ENCODE measurements around the gene IRF2BPL.
A peak's percentile ranks its signal among the peaks of the same experiment; 100 is the strongest.

Gene IRF2BPL

GRCh38 chr14:76997257-76997970 lies 31.1 kb downstream of the IRF2BPL start:
- in situ Hi-C loops (cut with HindIII; ENCODE audit: low pct_unique_long_range_greater_than_20kb, low sequenced_read_pairs), result no loop called here
- no peak for TF ChIP-seq JUND (IDR thresholded peaks at IDR 0.05; ENCODE audit: low read depth)

GRCh38 chr14:76996563-76997146 lies 31.9 kb downstream of the IRF2BPL start:
- no peak for DNase-seq (ENCODE audit: low read depth in 1 of 2, low spot score in 1 of 2)
- TF ChIP-seq JUND (IDR thresholded peaks at IDR 0.05; ENCODE audit: low read depth), result no peak
- in situ Hi-C loops (cut with HindIII; ENCODE audit: low pct_unique_long_range_greater_than_20kb, low sequenced_read_pairs), result no loop called here

More at GRCh38 chr14:76997257-76997970, 31.1 kb downstream of the IRF2BPL start:
- no peak for DNase-seq (ENCODE audit: low read depth in 1 of 2, low spot score in 1 of 2)

- DNase-seq (ENCODE audit: low read depth in 1 of 2, low spot score in 1 of 2), result no peak
- in situ Hi-C loops (cut with HindIII; ENCODE audit: low pct_unique_long_range_greater_than_20kb, low sequenced_read_pairs), result no loop called here
- no peak for TF ChIP-seq JUND (IDR thresholded peaks at IDR 0.05; ENCODE audit: low read depth)
Observed at GRCh38 chr14:76995279-76996035, 33.1 kb downstream of the IRF2BPL start.

GRCh38 chr14:76993752-76994151 lies 34.8 kb downstream of the IRF2BPL start:
- in situ Hi-C loops (cut with HindIII; ENCODE audit: low pct_unique_long_range_greater_than_20kb, low sequenced_read_pairs), result no loop called here
- no peak for DNase-seq (ENCODE audit: low read depth in 1 of 2, low spot score in 1 of 2)
- TF ChIP-seq JUND (IDR thresholded peaks at IDR 0.05; ENCODE audit: low read depth), result no peak

- in situ Hi-C loops (cut with HindIII; ENCODE audit: low pct_unique_long_range_greater_than_20kb, low sequenced_read_pairs), result no loop called here
- no peak for TF ChIP-seq JUND (IDR thresholded peaks at IDR 0.05; ENCODE audit: low read depth)
- no peak for DNase-seq (ENCODE audit: low read depth in 1 of 2, low spot score in 1 of 2)
Observed at GRCh38 chr14:76990084-76990483, 38.4 kb downstream of the IRF2BPL start.

- TF ChIP-seq JUND (IDR thresholded peaks at IDR 0.05; ENCODE audit: low read depth), result no peak
- DNase-seq (ENCODE audit: low read depth in 1 of 2, low spot score in 1 of 2), result peak in 1 of 2 experiments; percentile 54
- in situ Hi-C loops (cut with HindIII; ENCODE audit: low pct_unique_long_range_greater_than_20kb, low sequenced_read_pairs), result no loop called here
Observed at GRCh38 chr14:76987956-76988520, 40.5 kb downstream of the IRF2BPL start.

GRCh38 chr14:76986231-76986565 lies 42.3 kb downstream of the IRF2BPL start:
- no peak for DNase-seq (ENCODE audit: low read depth in 1 of 2, low spot score in 1 of 2)
- in situ Hi-C loops (cut with HindIII; ENCODE audit: low pct_unique_long_range_greater_than_20kb, low sequenced_read_pairs), result no loop called here
- no peak for TF ChIP-seq JUND (IDR thresholded peaks at IDR 0.05; ENCODE audit: low read depth)

GRCh38 chr14:76985540-76986230 lies 42.8 kb downstream of the IRF2BPL start:
- no peak for TF ChIP-seq JUND (IDR thresholded peaks at IDR 0.05; ENCODE audit: low read depth)
- DNase-seq (ENCODE audit: low read depth in 1 of 2, low spot score in 1 of 2), result no peak
- in situ Hi-C loops (cut with HindIII; ENCODE audit: low pct_unique_long_range_greater_than_20kb, low sequenced_read_pairs), result no loop called here

- in situ Hi-C loops (cut with HindIII; ENCODE audit: low pct_unique_long_range_greater_than_20kb, low sequenced_read_pairs), result no loop called here
- TF ChIP-seq JUND (IDR thresholded peaks at IDR 0.05; ENCODE audit: low read depth), result no peak
- DNase-seq (ENCODE audit: low read depth in 1 of 2, low spot score in 1 of 2), result peak in 1 of 2 experiments; percentile 74
Observed at GRCh38 chr14:76984787-76985375, 43.6 kb downstream of the IRF2BPL start.

GRCh38 chr14:76984297-76984696 lies 44.2 kb downstream of the IRF2BPL start:
- no peak for TF ChIP-seq JUND (IDR thresholded peaks at IDR 0.05; ENCODE audit: low read depth)
- in situ Hi-C loops (cut with HindIII; ENCODE audit: low pct_unique_long_range_greater_than_20kb, low sequenced_read_pairs), result no loop called here
- no peak for DNase-seq (ENCODE audit: low read depth in 1 of 2, low spot score in 1 of 2)

- DNase-seq (ENCODE audit: low read depth in 1 of 2, low spot score in 1 of 2), result no peak
- in situ Hi-C loops (cut with HindIII; ENCODE audit: low pct_unique_long_range_greater_than_20kb, low sequenced_read_pairs), result no loop called here
- no peak for TF ChIP-seq JUND (IDR thresholded peaks at IDR 0.05; ENCODE audit: low read depth)
Observed at GRCh38 chr14:76981670-76982069, 46.8 kb downstream of the IRF2BPL start.
